ENCODE data around the gene CLTB. TPM values are rescaled to one million over a fixed set of nuclear protein-coding genes. Genes with fewer than 3 reads are reported as not detected.

CLTB gene
- total RNA-seq, 1 donor = 76.5 TPM

- no peak for TF ChIP-seq CTCF (IDR thresholded peaks at IDR 0.05; ENCODE audit: insufficient read depth, low read length)
- no peak overlapping the region for H3K4me3 ChIP-seq (ENCODE audit: low read depth, low read length)
- peak; percentile 51 for DNase-seq (ENCODE audit: low read depth)
These were observed 43.1 kb downstream of the CLTB start for GRCh38 chr5:176373100-176373818.

- DNase-seq (ENCODE audit: low read depth) = no peak
- H3K4me3 ChIP-seq (ENCODE audit: low read depth, low read length) = no peak overlapping the region
- no peak for TF ChIP-seq CTCF (IDR thresholded peaks at IDR 0.05; ENCODE audit: insufficient read depth, low read length)
These were observed 44.5 kb downstream of the CLTB start for GRCh38 chr5:176371621-176372539.

GRCh38 chr5:176369934-176370711 is 46.2 kb downstream of the CLTB start:
- no peak for TF ChIP-seq CTCF (IDR thresholded peaks at IDR 0.05; ENCODE audit: insufficient read depth, low read length)
- DNase-seq (ENCODE audit: low read depth) = no peak
- H3K4me3 ChIP-seq (ENCODE audit: low read depth, low read length) = no peak overlapping the region

- H3K4me3 ChIP-seq (ENCODE audit: low read depth, low read length) = no peak overlapping the region
- no peak for TF ChIP-seq CTCF (IDR thresholded peaks at IDR 0.05; ENCODE audit: insufficient read depth, low read length)
- DNase-seq (ENCODE audit: low read depth) = no peak
These were observed 47.6 kb downstream of the CLTB start for GRCh38 chr5:176368726-176369125.

- DNase-seq (ENCODE audit: low read depth) = no peak
- no peak for TF ChIP-seq CTCF (IDR thresholded peaks at IDR 0.05; ENCODE audit: insufficient read depth, low read length)
- H3K4me3 ChIP-seq (ENCODE audit: low read depth, low read length) = peak overlapping the region; percentile 72
These were observed 50.0 kb downstream of the CLTB start for GRCh38 chr5:176366232-176366894.

Measured in fibroblast of the aortic adventitia (primary cell).